Measurements from ENCODE around the gene CFL2.
"Not testable (repeated sequence)": the region's sequence is repeated elsewhere in the genome, so short reads cannot be mapped to it uniquely, and the experiment has no call there.

CFL2 gene

DNA sequence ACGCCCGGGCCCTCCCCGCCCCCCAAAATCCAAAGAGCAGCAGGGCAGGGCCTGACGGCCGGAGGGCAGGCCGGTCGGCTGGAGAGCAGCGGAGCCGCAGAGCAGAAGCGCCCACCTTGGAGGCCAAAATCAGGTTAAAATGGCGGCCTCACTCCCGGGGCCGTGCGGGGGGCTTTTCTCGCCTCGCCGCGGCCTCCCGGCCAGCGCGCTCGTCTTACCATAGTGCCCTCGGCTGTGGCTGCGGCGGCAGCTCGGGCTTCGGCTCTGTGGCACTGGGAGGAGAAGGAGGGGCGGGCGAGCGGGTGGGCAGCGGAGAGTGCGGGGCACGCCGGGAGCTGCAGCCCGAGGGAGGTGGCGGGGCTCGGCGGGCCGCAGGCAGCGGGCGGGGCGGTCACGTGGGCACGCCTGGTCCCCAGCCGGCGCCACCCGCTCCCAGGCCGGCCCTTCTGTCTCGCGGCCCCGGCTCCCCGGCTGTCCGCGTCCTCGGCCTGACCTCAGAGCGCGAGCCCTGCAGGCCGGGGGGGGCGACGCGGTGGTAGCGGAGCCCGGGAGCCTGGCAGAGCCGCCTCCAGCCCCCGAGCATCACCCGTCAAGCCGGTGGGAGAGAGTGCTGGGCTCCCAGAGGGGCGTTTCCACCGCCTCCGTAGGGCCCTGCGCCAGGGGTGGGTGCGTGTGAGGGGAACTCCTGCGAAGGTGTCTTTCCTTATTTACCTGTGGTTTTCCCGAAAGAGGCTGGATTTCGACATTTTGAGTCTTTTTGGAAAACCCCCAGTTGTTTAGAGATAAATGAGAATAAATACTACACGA, at the start of gene CFL2:
Gene CFL2, minus strand, starts transcription at position 274 of the 807 bp plus-strand sequence. Its CDS starts 53 bp downstream, at position 221.
- peak; percentile 27 for DNase-seq

DNA sequence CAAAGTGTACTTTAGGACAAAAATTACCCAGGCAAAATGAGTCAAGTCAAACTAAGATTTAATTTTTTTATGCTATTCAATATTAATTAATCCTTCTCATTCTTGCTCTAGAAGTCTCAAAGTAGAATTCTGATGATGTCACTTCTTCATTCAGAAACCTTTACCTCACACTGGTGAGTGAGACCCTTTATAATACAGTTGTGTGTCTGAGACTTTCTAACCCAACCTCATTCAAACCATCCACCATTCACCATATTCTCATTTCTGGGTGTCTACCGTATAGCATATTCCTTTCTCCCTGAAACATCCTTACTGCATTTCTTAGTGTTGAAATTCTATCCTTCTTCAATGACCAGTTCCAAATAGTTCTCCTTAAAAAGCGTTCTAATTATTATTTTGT, 40.8 kb upstream of the CFL2 start:
- DNase-seq = no peak

GRCh38 chr14:34754687-34755086, 40.3 kb upstream of the CFL2 start:
- DNase-seq = no peak

DNA sequence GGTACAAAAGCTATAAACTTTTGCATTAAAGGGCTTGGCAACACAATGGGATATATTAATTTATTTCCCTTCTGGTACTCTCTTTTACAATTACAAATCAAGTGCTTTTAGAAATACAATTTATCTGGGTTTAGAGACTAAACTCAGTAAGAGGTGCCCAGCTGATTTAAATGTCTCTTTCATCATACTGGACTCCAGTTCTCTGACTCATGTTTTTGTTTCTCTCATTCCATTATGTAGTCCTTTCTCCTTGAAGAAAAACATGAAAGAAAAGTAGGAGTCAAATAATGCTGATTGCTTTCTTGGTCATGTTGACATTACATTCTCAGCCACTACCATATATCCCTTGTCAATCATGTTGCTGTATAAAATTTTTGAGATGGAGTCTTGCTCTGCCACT, 36.3 kb upstream of the CFL2 start:
- DNase-seq = no peak

DNA sequence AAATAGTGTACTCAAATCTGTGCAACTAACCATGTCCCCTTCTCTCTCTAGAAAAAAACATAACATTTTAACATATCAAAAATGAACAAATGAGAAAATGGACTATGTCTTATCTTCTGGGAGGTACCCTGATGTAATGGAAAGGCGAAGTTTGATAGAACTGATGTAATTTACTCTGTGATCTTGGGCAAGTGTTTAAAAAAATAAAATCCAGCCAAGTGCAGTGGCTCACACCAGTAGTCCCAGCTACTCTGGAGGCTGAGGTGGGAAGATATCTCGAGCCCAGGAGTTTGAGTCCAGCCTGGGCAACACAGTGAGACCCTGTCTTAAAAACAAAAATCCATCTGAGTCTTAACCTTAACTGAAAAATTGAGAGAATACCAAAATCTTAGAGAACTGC, 35.8 kb upstream of the CFL2 start:
- no peak for DNase-seq

GRCh38 chr14:34749408-34749807, 35.0 kb upstream of the CFL2 start:
- no peak for DNase-seq

GRCh38 chr14:34742270-34743115, 28.1 kb upstream of the CFL2 start:
- DNase-seq = no peak

- no peak for DNase-seq
Measured at GRCh38 chr14:34741840-34742239, 27.4 kb upstream of the CFL2 start.

DNA sequence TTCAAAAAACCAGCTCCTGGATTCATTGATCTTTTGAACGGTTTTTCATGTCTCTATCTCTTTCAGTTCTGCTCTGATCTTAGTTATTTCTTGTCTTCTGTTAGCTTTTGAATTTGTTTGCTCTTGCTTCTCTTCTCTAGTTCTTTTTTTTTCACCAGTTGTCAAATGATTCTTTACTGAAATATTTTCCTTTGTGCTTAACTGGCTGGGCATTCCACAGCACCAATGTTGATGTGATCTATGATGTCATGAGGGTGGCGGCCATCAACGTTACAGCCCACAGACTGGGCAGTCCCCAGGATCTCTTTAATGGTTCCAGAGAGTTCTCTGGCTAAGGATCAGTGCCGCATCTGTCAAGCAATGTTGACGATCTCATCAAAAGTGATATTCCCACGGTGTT, 25.7 kb upstream of the CFL2 start:
- DNase-seq = not testable (repeated sequence)

DNA sequence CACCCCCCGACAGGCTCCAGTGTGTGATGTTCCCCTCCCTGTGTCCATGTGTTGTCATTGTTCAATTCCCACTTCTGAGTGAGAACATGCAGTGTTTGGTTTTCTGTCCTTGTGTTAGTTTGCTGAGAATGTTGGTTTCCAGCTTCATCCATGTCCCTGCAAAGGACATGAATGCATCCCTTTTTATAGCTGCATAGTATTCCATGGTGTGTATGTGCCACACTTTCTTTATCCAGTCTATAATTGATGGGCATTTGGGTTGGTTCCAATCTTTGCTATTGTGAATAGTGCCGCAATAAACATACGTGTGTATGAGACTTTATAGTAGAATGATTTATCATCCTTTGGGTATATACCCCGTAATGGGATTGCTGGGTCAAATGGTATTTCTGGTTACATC, 22.7 kb upstream of the CFL2 start:
- not testable (repeated sequence) for DNase-seq

DNA sequence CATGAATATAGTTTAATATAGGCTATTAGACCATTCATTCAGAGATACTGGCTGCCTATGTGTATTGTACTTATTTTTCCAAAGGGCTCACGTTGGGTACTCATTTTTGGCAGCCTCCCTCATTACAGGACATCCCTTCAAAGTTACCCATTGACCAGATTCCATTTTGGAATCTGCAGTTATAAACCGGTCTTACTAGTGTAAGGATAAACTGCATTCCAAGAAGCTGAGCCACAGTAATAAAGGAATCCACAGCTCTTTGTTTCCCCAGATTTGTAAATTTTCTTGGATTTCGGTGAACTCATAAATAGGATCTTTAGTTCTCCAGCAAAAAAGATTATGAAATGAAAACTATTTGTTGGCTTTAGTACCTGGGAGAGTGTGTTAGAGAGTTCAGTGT, 18.9 kb upstream of the CFL2 start:
- DNase-seq = no peak

GRCh38 chr14:34732802-34733201, 18.4 kb upstream of the CFL2 start:
- no peak for DNase-seq

- no peak for DNase-seq
Measured at GRCh38 chr14:34723867-34724266, 9.5 kb upstream of the CFL2 start.

- no peak for DNase-seq
Measured at GRCh38 chr14:34722723-34723545, 8.5 kb upstream of the CFL2 start.

GRCh38 chr14:34721129-34721528, 6.7 kb upstream of the CFL2 start:
- DNase-seq = no peak

DNA sequence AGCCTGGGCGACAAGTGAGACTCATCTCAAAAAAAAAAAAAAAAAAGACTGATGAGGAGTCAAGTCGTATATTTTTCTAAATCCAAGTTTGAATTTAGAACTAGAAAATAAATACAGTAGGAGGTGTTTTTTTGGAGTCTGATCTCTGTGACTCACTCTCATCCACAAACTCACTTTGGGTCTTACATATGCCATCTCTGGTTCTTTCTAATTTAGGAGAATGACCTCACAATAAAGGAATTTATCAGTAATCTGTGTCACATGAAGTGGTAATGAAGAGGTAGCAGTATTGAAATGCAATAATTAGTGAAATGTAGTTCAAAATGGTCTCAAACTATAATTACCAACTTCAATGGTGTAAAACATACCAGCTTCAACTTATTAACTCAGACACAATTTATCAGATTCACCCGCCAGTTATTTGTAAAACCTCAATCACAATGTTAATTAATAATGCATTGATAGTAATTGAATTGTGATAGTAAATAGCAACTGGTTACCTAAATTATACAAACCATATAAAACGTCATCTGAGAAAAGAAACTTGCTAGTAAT, 4.4 kb upstream of the CFL2 start:
- DNase-seq = no peak

DNA sequence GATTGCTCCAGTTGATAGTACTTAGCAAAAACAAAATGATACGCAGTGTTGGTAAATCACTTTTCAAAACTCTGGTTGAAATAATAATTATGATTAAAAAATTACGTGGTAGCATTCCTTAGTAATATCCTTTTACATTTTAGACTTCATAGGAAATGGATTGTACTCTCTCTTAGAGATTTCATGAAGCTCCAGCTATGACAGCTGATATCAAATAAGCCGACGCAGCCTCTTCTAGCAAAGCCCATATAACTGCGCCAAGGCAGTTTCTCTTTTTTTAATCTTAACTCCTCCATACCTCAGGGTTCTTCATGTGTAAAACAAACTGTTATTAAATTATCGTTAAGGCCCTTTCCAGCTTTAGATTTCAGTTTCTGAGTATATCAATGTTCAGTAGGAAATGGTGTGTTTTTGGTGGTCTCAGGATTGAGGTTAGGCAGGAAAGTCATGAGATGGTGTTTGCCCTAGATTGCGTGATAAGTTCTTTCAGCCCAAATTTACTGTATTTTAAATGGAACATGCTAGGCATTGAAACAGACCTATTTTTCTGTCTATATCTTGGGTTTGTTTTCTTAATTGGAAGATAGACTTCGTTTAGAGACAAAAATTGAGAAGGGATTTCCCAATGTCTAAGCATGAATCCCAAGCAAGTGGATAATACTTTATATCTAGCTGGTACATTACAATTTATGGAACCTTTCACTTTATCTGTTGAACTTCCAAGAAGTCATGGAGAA, 902 bp upstream of the CFL2 start:
- DNase-seq = no peak

DNA sequence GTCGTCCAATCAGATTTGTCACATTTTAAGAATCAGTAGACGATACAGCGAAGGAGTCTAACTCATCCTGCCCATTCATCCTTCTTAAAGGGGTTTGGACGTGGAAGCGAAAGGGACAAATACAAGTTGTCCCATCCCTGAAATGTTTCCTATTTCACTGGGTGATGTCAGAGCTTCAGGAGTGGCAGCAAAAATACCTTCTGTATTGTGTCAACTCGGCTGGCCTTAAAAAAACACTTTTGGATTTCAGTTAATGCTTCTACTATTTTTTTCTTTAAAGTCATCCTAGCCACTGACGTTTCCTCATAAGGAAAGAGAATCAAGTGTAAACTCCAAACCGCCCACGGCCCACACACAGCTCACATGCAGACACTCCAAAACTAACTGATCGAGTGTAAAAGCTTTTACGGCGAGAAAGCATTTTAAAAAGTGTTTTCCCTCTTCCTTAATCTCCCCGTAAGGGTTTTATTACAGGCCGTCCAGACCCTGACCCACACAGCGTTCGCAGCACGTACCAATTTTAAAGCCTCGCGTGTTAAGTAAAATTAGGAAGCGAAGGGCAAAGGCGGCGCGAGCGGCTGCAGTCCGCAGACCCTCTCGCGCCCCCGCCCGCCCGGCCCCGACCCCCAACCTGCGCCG, 593 bp downstream of the CFL2 start:
- no peak for DNase-seq

DNA sequence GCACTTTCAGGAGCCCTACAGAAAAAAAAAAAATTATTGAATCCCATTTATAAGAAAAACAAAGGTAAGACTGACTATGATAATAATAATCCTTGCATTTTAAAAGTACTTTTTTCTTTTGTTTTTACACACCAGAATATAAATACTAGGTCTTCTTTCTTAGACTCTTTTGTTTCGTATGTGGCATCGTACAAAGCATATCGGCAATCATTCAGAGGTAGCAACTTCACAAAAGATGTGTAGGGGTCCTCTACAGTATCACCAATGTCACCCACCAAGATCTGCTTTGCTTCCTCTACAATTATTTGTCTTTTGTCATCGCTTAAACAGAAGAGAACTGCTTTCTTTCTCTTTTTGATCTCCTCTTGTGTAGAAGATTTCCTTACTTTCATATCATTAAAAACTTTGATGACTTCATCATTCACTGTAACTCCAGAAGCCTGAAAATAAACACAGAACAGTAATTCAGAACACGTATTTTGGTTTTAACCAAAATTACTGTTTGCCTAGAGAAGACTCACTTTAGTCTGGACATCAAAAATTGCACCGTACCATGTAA, 1.2 kb downstream of the CFL2 start:
- DNase-seq = no peak

GRCh38 chr14:34711796-34712712, 2.3 kb downstream of the CFL2 start:
- DNase-seq = no peak
